Stimulated activated CD4-positive, alpha-beta T cell treated with anti-CD3 and anti-CD28 coated beads, TNF-alpha, amount 100 ng/mL, for 24 hours (primary cell): ENCODE measurements around the gene PRRC2B.
"Not testable (repeated sequence)": the region's sequence is repeated elsewhere in the genome, so short reads cannot be mapped to it uniquely, and the experiment has no call there.

Experiments
- DNase-seq, 3 experiments: peaks; one replicate each; pipeline ENCODE4 v3.0.0-alpha.2; 2020; ENCODE audit warnings: low read depth in 3 of 3

PRRC2B gene

DNA sequence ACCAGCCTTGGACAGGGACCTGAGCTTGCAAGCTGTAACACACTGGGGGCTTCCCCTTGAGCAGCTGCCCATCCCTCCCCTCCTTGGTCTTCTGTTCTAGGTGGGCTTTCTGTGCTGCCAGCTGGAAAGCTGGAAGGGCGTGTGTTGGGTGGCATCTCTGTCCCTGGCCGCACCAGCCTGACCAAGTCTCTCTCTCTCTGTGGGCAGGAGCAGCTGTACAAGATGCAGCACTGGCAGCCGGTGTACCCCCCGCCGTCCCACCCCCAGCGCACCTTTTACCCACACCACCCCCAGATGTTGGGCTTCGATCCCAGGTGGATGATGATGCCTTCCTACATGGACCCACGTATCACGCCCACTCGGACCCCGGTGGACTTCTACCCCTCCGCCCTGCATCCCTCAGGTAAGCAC, 76.7 kb downstream of the PRRC2B start:
- no peak for DNase-seq

DNA sequence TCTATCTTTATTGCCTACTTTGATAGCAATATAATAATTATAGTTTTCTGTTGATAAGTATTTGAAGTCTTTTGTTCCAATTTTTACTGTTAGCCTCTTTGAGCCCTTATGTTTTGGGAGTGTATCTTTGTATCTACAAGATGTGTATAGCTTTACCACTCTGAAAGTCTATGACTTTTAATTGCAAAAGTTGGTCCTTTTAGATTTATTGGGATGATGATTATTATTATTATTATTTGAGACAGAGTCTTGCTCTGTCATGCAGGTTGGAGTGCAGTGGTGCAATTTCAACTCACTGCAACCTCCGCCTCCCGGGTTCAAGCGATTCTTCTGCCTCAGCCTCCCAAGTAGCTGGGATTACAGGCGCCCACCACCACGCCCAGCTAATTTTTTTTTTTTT, 78.2 kb downstream of the PRRC2B start:
- DNase-seq: not testable (repeated sequence)

DNA sequence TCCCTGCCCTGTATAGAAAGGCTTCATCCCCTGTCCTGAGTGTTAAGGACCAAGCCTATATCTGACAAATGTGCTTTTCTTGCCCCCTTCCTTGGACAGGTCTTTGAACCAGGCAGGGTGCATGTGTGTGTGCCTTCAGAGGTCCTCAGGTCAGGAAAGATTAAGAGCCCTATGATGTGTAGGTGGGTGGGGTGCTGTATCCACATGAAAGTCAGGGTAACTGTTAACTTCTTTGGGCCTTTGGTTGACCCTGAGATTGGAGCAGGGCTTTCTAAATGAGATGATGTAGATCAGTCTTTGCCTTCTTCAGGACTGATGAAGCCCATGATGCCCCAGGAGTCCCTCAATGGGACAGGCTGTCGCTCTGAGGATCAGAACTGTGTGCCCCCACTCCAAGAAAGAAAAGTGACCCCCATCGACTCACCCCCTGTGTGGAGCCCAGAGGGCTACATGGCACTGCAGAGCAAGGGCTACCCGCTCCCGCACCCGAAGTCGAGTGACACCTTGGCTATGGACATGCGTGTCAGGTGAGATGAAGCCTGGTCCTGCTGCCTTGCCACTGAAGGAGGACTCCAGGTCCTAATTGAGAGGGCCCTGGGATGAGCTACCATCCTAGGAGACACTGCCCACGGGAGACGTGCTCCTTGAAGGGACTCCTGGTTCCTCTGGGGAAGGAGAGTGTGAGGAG, 79.5 kb downstream of the PRRC2B start:
- DNase-seq: no peak

DNA sequence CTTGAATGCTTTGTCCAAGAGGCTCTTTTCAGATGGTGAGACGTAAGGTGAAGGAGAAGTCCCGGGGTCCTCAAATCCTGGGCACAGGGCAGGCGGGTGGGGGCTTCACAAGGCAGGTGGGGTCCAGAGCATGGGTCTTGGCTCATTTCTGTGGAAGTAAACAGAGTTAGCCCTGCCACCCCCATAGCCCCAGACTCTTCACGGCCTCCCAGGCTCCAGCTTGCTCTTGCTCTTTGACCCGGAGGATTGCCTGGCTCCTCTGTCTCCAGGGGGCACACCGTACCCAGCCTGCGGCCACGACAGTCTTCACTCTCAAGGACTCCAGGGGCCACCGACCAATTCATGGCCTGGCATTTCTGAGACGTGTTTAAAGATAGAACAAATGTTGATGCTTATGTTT, 80.0 kb downstream of the PRRC2B start:
- DNase-seq: no peak

DNA sequence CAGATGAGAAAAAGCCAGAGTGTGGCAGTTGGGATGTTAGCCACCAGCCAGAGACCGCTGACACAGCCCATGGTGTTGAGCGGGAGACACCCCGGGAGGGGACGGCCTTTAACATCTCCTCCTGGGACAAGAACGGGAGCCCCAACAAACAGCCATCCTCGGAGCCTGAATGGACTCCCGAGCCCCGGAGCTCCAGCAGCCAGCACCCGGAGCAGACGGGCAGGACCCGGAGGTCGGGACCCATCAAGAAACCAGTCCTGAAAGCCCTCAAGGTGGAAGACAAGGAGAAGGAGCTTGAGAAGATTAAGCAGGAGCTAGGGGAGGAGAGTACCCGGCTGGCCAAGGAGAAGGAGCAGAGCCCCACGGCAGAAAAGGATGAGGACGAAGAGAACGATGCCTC, 80.8 kb downstream of the PRRC2B start:
- no peak for DNase-seq

DNA sequence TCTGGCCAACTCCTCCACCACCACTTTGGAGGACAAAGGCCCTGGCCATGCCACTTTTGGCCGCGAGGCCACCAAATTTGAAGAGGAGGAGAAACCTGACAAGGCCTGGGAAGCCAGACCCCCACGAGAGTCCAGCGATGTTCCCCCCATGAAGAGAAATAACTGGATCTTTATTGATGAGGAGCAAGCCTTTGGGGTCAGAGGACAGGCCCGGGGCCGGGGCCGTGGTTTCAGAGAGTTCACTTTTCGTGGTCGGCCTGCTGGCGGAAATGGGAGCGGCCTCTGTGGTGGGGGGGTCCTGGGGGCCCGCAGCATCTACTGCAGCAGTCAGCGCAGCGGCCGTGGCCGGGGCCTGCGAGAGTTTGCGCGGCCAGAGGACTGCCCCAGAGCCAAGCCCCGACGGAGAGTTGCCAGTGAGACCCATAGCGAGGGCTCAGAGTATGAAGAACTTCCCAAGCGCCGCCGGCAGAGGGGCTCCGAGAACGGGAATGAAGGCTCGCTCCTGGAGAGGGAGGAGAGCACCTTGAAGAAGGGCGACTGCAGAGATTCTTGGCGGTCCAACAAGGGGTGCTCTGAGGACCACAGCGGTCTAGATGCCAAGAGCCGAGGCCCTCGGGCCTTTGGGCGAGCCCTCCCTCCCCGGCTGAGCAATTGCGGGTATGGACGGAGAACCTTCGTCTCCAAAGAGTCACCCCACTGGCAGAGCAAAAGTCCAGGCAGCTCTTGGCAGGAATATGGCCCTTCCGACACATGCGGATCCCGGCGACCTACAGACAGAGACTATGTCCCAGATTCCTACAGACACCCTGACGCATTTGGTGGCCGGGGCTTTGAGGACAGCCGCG, 81.4 kb downstream of the PRRC2B start:
- no peak for DNase-seq

DNA sequence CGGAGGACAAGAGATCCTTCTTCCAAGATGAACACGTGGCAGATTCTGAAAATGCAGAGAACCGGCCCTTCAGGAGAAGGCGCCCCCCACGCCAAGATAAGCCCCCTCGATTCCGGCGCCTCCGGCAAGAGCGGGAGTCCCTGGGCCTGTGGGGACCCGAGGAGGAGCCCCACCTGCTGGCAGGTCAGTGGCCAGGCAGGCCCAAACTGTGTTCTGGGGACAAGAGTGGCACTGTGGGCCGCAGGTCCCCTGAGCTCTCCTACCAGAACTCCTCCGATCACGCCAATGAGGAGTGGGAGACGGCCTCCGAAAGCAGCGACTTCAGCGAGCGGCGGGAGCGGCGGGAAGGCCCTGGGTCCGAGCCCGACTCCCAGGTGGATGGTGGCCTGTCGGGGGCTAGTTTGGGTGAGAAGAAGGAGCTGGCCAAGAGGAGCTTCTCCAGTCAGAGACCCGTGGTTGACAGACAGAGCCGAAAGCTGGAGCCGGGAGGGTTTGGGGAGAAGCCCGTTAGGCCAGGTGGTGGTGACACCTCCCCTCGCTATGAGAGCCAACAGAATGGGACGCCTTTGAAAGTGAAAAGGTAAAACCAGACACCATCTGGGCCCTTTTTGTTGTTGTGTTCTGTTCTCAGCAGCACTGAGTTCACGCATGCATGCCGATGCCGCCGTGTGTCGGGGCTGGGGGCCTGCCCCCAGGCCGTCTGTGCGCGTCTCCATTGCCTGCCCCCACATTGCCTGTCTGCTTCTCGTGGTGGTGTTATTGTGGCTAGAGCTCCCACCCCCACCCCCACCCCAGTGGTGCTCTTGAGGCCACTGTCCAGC, 82.3 kb downstream of the PRRC2B start:
- no peak for DNase-seq

DNA sequence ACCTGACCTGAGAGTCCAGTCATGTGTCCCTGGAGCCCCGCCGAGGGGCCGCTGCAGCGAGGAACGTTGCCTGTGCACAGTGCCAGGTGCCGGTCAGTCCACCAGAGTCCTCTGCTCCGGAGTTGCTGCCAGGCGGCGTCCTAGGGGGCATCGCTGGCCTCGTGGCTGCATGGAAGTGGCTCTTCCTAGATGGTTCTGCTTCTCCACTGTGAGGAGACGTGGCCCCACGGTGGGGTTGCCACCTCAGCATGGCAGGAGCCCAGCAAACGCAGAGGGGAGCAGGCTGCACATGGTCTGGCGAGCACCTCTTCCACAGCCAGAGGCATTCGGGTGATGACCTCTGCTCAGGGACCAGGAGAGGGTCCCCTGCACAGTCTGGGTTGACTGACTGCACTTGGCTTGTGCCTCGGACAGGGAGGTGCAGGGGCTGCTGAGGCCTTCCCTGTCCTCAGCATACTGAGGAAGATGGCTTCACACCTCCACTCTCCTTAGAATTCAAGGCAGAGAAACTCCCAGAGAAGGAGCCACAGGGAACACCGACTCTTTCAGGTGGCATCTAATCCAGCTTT, 83.0 kb downstream of the PRRC2B start:
- DNase-seq: no peak

DNA sequence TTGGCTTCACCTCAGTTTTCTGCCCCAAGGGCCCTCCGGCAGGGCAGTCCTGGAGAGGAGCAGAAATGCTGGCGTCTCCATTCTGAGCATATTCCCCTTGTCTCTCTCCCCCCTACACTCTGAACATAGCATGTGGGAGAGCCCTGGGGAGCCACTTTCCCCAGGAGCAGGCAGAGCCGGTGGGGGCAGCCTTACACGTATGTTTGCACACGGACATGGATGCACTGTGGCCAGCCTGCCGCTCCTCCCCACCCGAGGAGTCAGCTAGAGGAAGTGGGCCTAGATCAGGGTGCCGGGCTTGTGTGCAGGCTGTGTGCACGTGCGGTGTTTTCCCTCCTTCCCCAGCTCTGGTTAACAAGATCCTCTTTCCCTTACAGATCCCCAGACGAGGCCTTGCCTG, 83.5 kb downstream of the PRRC2B start:
- no peak for DNase-seq

DNA sequence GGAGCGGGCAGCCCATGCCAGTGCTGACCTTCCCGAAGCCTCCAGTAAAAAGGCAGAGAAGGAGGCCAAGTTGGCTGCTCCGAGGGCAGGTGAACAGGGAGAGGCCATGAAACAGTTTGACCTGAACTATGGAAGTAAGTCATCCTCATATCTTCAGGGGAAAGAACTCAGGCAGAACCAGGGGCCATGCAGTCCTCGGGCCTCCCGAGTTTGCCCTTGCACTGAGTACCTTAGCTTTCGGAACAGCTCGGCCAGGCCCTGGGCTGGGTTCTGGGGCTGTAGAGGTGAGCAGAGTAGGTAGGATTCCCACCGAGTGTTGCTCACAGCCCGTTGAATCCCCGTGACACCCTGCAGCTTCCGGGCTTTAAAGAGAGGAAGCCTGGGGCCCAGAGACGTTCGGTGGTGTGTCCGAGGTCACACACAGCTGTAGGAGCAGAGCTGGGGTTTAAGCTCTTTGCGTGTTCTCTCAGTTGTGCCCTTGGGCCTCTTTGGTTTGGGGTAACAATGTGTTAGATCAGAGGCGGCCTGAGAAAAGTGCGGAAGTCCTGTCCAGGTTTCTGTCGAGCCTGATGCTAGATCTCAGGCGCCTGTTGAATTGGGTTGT, 84.0 kb downstream of the PRRC2B start:
- DNase-seq: no peak

DNA sequence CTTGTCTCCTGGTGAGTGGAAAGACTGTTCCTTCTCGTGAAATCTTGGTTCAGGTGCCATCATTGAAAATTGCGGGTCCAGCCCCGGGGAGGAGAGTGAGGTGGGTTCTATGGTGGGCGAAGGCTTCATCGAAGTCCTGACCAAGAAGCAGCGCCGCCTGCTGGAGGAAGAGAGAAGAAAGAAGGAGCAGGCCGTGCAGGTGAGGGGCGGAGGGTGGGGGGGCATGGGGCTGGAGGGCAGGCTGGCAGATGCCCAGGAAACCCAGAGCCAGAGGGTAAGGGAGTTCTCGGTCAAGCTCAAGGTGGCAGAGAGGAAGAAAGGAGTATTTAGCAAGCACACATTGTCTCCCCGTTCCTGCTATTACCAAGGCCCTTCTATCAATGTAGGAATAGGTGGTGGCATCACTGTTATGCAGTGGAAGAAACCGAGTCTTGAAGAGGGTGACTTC, 84.6 kb downstream of the PRRC2B start:
- DNase-seq: peak; percentile 12 to 53 (median 46)

DNA sequence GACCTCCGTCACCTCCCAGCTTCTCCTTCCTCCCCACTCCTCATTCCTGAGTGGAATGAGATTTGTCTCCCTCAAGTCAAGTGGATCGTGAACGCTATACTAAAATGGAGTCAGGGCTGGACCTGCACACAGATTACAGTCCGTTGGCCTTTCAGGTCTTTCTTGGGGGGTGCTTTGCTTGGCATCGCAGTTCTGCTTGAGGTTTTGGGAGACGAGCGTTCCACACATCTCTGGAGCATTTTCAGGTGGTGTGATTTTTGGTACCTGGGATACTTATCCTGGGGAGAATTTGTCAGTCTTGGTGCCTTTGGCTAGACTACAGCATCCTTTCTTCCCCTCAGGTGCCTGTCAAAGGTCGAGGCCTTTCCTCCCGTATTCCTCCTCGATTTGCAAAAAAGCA, 85.0 kb downstream of the PRRC2B start:
- DNase-seq: no peak

DNA sequence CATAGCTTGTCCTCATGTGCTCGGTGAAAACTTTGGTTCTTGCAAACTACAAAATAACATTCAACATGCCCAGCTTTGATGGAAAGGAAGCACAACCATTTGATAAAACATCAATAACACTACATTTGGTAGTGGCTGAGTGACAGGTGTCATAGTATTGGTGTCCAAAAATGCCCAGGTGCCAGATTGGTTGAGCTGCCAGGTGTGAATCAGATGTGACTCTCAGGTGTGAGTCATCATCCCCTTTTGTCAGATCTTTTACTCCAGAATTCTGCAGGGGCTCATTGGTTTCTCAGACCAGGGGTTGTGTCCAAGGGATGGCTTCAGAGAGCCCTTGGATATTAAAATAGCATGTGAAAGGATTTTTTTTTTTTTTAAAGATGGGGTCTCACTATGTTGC, 86.4 kb downstream of the PRRC2B start:
- no peak for DNase-seq

DNA sequence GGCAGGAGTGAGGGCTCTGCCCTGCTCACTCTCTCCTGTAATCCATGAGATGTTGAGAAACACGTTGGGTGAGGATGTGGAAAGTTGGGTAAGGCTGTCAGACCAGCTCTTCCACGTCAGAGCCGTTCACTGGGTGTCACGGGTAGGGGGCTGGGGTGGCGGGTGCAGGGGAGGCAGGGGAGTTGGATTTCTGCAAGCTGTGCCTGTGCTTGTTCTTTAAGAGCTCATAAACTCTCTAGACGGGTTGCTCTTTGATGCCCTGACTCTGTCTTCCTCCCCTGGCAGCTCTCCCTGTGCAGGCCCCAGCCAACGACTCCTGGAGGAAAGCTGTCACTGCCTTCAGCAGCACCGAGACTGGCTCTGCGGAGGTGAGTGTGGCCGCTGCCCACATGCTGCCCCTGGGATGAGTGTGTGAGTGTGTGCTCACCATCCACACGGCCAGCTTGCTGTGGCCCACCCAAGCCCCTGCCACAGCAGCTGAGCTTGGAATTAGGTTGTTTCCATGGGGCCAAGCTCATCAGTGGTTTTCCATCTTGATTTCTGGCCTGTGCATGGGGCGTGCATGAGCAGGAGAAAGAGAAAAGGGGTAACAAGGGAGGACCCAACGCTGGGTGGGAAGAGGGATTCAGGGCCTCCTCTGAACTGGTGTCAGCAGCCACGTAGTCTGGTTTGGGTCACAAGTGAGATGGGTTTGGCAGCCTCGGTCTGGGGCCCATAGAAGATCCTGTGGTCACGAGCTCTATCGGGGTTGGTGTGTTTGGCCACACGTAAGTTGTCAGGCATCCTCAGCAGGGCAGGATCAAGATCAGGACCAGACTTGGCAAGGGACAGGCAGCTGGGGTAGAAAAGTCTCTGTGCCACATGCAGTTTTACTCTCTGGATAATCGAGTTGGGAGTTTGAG, 87.8 kb downstream of the PRRC2B start:
- no peak for DNase-seq

DNA sequence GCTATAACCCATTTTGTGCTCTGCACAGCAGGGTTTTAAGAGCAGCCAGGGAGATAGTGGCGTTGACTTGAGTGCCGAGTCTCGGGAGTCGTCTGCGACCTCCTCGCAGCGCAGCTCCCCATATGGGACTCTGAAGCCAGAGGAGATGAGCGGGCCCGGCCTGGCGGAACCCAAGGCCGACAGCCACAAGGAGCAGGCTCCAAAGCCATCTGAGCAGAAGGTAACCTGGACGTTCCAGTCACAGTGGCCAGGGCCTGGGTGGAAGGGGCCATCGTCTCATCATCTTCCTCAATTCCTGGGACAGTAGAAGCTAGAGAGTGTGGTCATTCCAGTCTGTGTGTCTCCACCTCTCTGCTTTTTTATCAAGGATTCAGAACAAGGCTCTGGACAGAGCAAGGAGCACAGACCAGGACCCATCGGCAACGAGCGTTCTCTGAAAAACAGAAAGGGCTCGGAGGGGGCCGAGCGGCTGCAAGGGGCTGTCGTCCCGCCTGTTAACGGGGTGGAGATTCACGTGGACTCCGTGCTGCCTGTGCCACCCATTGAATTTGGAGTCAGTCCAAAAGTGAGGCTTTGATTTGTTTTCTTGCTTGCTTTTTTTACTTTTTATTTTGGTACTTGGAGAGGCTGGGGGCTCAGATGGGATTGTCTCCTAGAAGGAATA, 88.6 kb downstream of the PRRC2B start:
- DNase-seq: no peak

DNA sequence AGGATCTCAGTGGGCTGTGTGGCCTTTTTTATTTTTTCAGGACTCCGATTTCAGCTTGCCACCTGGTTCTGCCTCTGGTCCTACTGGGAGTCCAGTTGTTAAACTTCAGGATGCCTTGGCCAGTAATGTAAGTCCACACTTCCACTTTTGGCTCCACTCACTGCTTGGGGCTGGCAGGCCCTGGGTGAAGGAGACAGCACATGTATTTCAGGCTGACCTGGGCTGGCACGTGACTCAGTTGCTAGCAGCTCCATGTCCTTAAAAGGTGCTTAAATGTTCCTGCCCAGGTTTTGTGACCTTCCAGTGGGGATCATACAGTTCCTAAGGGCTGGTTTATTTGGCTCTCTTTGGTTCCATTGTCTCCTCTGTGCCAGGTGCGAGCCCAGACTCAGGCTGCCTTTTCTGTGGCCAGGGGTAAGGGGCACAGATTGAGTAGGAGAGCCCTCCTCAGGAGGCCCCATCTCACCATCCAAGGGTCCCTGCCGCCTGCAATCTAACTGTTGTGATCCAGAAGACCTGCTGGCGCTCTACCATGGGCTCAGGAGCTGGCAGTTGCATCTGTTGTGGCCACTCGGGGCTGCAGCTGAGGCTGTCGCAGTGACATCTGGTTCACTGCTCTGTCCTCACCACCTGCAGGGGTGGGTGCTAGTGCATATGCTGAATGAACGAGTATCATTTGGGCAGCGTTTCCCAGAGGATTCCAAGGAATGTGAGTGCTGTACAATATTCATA, 89.6 kb downstream of the PRRC2B start:
- DNase-seq: no peak

DNA sequence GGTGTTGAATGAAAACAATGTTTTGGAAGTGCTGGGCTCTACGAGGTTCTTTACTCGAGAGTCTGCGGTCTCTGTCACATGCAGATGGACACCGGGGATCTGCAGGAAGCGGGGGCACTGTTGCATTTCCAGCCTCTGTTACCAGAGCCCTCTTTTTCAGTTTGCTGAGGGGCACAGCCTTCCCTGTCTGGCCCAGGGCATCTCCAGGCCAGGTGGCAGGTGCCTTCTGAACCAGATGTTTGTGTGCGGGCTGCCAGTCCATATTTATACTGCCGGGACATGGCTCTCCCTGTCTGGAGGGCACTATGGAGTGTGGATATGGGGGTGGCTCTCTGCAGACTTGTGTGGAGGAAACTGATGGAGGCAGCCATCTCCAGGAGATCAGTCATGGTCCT, 90.2 kb downstream of the PRRC2B start:
- no peak for DNase-seq

DNA sequence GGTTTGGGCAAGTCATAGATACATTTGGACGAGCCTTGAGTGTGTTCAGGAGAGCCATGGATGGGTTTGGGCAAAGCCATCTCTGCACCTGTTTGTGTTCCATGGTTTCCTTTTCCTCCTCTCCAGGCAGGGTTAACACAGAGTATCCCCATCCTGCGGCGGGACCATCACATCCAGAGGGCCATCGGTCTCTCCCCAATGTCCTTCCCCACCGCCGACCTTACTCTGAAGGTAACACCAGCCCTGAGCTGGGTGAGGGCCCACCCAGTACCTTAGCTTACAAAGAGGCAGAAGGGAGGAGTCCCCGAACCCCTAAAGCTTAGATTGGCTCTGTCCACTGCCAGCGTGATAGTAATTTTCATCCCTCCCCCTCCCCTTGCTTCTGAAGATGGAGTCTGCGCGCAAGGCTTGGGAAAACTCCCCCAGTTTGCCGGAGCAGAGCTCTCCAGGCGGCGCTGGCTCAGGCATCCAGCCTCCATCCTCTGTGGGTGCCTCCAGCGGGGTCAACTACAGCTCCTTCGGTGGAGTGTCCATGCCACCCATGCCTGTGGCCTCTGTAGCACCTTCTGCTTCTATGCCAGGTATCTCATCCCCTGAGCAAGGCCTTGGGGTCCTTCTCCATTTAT, 90.8 kb downstream of the PRRC2B start:
- DNase-seq: no peak

DNA sequence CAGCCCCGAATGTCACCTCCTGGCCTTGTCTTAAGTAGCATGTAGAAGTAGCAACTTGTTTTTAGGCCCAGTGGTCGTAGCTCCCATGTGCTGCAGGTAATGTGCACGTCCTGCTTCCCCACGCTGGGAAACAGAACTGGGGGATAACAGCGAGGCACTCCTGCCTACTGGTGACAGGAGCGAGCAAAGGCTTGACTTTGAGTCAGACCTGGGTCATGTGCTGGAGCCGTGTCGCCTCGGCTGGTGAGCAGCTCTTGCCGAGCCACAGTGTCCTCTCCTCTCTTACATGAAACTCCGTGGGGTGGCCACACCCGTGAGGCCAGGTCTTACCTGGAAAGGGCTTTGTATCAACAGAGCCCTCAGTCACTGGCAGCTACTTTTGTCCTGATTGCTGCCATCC, 91.3 kb downstream of the PRRC2B start:
- DNase-seq: no peak
